ENCODE results near the gene RAC2. TPM values are rescaled to one million over a fixed set of nuclear protein-coding genes. Genes with fewer than 3 reads are reported as not detected.

Gene RAC2
- total RNA-seq, 2 donors from 2014 or later: 9.7 to 14.4 TPM

GRCh38 chr22:37198258-37199102 is 45.6 kb downstream of the RAC2 start:
- DNase-seq (ENCODE audit: low spot score): peak; percentile 86
- H3K36me3 ChIP-seq: no peaks in the 10 kb centered on the region
- WGBS: 2% methylated on average over 51 of the region's 51 CpGs
- H3K4me1 ChIP-seq (replicated peaks): peaks cover 18% of the 10 kb centered on the region
- intact Hi-C loops (cut with DNase I): loop anchor here (1.0 to 10.0 kb wide), 2 partner anchors 32 to 414 kb away; no protein-coding TSS in a partner anchor
- H3K27ac ChIP-seq: peak overlapping the region; percentile 89 to 94
- no peaks in the 10 kb centered on the region for H3K27me3 ChIP-seq (replicated peaks; ENCODE audit: insufficient read depth)
- no peaks in the 10 kb centered on the region for H3K9me3 ChIP-seq
- TF ChIP-seq CTCF (IDR thresholded peaks at IDR 0.05) (peak; percentile 68 to 97 (median 82)), POLR2AphosphoS5 (IDR thresholded peaks at IDR 0.05) (peak; percentile 40), POLR2A (IDR thresholded peaks at IDR 0.05) (no peak)
- H3K4me3 ChIP-seq: peak overlapping the region; percentile 38 to 64

- H3K4me1 ChIP-seq (replicated peaks): peaks cover 18% of the 10 kb centered on the region
- no peaks in the 10 kb centered on the region for H3K9me3 ChIP-seq
- DNase-seq (ENCODE audit: low spot score): peak; percentile 38
- H3K27me3 ChIP-seq (replicated peaks; ENCODE audit: insufficient read depth): no peaks in the 10 kb centered on the region
- TF ChIP-seq POLR2A (IDR thresholded peaks at IDR 0.05): no peak
- TF ChIP-seq CTCF (IDR thresholded peaks at IDR 0.05): no peak
- no peak for TF ChIP-seq POLR2AphosphoS5 (IDR thresholded peaks at IDR 0.05)
- no peaks in the 10 kb centered on the region for H3K36me3 ChIP-seq
- H3K27ac ChIP-seq: peak overlapping the region; percentile 89 to 94
- intact Hi-C loops (cut with DNase I): loop anchor here (10.0 kb wide), 1 partner anchor 413 kb away; no protein-coding TSS in a partner anchor
- H3K4me3 ChIP-seq: no peak overlapping the region
- WGBS: 41% methylated on average over 12 of the region's 12 CpGs
These were observed 46.4 kb downstream of the RAC2 start for GRCh38 chr22:37197451-37198257.

GRCh38 chr22:37196539-37197450 is 47.3 kb downstream of the RAC2 start:
- DNase-seq (ENCODE audit: low spot score): peak; percentile 69

More at GRCh38 chr22:37196539-37197450, 47.3 kb downstream of the RAC2 start:
- H3K36me3 ChIP-seq: no peaks in the 10 kb centered on the region
- intact Hi-C loops (cut with DNase I): loop anchor here (10.0 kb wide), 1 partner anchor 412 kb away; no protein-coding TSS in a partner anchor
- peak overlapping the region; percentile 89 to 94 for H3K27ac ChIP-seq
- H3K4me3 ChIP-seq: no peak overlapping the region
- WGBS: 54% methylated on average over 14 of the region's 14 CpGs
- H3K9me3 ChIP-seq: no peaks in the 10 kb centered on the region
- TF ChIP-seq POLR2AphosphoS5 (IDR thresholded peaks at IDR 0.05): peak; percentile 69
- peak in 1 of 4 experiments; percentile 15 for TF ChIP-seq CTCF (IDR thresholded peaks at IDR 0.05)
- TF ChIP-seq POLR2A (IDR thresholded peaks at IDR 0.05): no peak
- H3K27me3 ChIP-seq (replicated peaks; ENCODE audit: insufficient read depth): no peaks in the 10 kb centered on the region
- H3K4me1 ChIP-seq (replicated peaks): peaks cover 18% of the 10 kb centered on the region
